H1 (cell line): Measurements from ENCODE around the gene RMC1. TPM values are rescaled to one million over a fixed set of nuclear protein-coding genes. Genes with fewer than 3 reads are reported as not detected.

Experiments used
- BACH1 ChIP-seq: IDR thresholded peaks from 2 replicates; pipeline ENCODE4 v1.6.1; 2012; ENCODE audit warnings: low read length, improper control_type of control experiment
- EGR1 ChIP-seq: IDR thresholded peaks from 2 replicates; pipeline ENCODE4 v1.6.1; 2011; ENCODE audit warnings: low read depth, low read length, borderline replicate concordance
- POLR2A ChIP-seq, 2 experiments: IDR thresholded peaks; 1 replicate in 1 of 2; 2 replicates in 1 of 2; pipeline ENCODE4 v1.6.1; 2011; ENCODE audit warnings: low read depth in 2 of 2, low read length in 2 of 2, mild to moderate bottlenecking in 2 of 2; ENCODE audit errors: control extremely low read depth in 1 of 2
- RNF2 ChIP-seq: fragments of 200-900, 300-1000 bp; sonication (generic); IDR thresholded peaks from 2 replicates; pipeline ENCODE4 v1.7.1; 2016; ENCODE audit warnings: borderline replicate concordance, low read depth, mild to moderate bottlenecking, antibody characterized with exemption, low read length; ENCODE audit not compliant: poor library complexity, severe bottlenecking; ENCODE audit errors: missing control alignments
- SIN3A ChIP-seq, 2 experiments: IDR thresholded peaks in 1 of 2; conservative IDR thresholded peaks in 1 of 2; 2 replicates each; pipeline ENCODE4 v1.6.1; 2011 to 2012; ENCODE audit warnings: low read length in 2 of 2, improper control_type of control experiment in 1 of 2, low read depth in 1 of 2, mild to moderate bottlenecking in 1 of 2
- YY1 ChIP-seq: IDR thresholded peaks from 2 replicates; pipeline ENCODE4 v1.6.1; 2011; ENCODE audit warnings: low read depth, mild to moderate bottlenecking, low read length
- polyA plus RNA-seq, 7 experiments: library from polyadenylated mRNA; depleted of rRNA in 3 of 7; stranded (reverse) in 5 of 7; unstranded in 2 of 7; fragments of >200 nt in 5 of 7; fragments of 200-250 nt in 2 of 7; gene quantifications; 1 replicate in 5 of 7; 2 replicates in 1 of 7; 4 replicates in 1 of 7; pipeline versions ENCODE4 v1.2.1 to v1.2.3, GENCODE V29; 2011 to 2013; ENCODE audit warnings: missing spikeins in 2 of 7, mixed read lengths in 2 of 7
- total RNA-seq: library from RNA; stranded (reverse); fragmentation: NEBNext Ultra II Directional; extraction: Animal tissue kit (Norgen Biotek cat#: 25700); gene quantifications from 2 replicates; pipeline ENCODE4 v1.2.1, GENCODE V29; 2021

RMC1 gene
- total and polyA plus RNA-seq, 2 of the 8 experiments (the other 6 are each of a cell fraction or from before 2014, with no cell fraction given), result 16.4 to 20.1 TPM

- TF ChIP-seq SIN3A (conservative IDR thresholded peaks at IDR 0.05 in 1 of 2, IDR thresholded peaks at IDR 0.05 in 1 of 2; ENCODE audit: low read depth in 1 of 2, low read length in 2 of 2) (no peak), EGR1 (no peak), BACH1 (no peak), RNF2 (no peak), YY1 (no peak), POLR2A (IDR thresholded peaks at IDR 0.05; ENCODE audit: control extremely low read depth in 1 of 2, low read depth in 2 of 2, low read length in 2 of 2) (no peak)
These were observed 20.9 kb downstream of the RMC1 start (continued) for GRCh38 chr18:23524213-23524707.
